ENCODE results near the gene ZNF784. TPM values are rescaled to one million over a fixed set of nuclear protein-coding genes. Genes with fewer than 3 reads are reported as not detected.
A peak's percentile ranks its signal among the peaks of the same experiment; 100 is the strongest.

Gene ZNF784
- total RNA-seq, 1 donor from 2014 or later = 9.6 TPM

DNA sequence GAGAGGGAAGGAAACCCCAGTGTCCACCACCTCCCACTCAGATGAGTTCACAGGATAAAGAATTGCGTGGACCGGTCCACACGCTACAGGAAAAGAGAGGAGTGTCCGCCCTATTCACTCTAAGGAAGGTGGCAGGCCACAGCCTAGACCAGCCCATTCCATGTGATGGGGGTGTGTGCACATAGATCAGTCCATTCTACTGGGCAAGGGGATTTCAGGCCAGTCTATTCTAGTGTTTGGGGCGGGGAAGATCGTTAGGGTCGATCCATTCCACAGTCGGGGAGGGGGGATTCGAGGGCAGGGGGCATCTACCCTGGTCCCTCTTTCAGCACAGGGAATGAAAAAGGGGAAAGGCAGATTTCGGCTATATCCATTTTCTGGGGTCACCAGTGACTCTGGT, 32.8 kb downstream of the ZNF784 start:
- H3K9me3 Mint-ChIP-seq = no peaks in the 10 kb centered on the region
- H3K4me1 Mint-ChIP-seq (ENCODE audit: unreplicated experiment) = peaks cover 20% of the 10 kb centered on the region
- TF ChIP-seq, protein P1, sequence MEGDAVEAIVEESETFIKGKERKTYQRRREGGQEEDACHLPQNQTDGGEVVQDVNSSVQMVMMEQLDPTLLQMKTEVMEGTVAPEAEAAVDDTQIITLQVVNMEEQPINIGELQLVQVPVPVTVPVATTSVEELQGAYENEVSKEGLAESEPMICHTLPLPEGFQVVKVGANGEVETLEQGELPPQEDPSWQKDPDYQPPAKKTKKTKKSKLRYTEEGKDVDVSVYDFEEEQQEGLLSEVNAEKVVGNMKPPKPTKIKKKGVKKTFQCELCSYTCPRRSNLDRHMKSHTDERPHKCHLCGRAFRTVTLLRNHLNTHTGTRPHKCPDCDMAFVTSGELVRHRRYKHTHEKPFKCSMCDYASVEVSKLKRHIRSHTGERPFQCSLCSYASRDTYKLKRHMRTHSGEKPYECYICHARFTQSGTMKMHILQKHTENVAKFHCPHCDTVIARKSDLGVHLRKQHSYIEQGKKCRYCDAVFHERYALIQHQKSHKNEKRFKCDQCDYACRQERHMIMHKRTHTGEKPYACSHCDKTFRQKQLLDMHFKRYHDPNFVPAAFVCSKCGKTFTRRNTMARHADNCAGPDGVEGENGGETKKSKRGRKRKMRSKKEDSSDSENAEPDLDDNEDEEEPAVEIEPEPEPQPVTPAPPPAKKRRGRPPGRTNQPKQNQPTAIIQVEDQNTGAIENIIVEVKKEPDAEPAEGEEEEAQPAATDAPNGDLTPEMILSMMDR (conservative IDR thresholded peaks at IDR 0.05) = no peak
- H3K27ac Mint-ChIP-seq = no peak overlapping the region
- H3K27me3 Mint-ChIP-seq = no peaks in the 10 kb centered on the region
- H3K4me3 Mint-ChIP-seq = no peak overlapping the region
- no peak for DNase-seq (ENCODE audit: extremely low spot score, unreplicated experiment)
- peaks cover 23% of the 10 kb centered on the region for H3K36me3 Mint-ChIP-seq

DNA sequence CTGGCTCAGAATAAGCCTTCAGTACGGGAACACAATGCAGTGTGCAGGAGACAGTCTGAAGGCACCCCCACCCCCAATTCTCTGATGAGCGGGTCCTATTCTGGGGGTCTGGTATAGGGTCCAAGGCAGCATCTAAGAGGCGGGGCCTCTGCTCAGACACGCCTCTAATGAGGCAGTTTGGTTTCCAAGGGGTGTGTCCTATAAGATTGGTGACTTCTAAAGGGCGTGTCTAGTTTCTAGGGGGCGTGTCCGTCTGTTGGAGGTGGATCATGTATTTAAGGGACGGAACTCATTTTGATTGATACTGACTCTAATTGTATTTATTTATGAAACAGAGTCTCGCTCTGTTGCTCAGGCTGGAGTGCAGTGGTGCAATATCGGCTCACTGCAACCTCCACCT, 33.7 kb downstream of the ZNF784 start:
- Mint-ChIP-seq H3K36me3 (peaks cover 14% of the 10 kb centered on the region), H3K27me3 (no peaks in the 10 kb centered on the region), H3K4me1 (ENCODE audit: unreplicated experiment) (peaks cover 25% of the 10 kb centered on the region), H3K27ac (no peak overlapping the region), H3K4me3 (no peak overlapping the region), H3K9me3 (no peaks in the 10 kb centered on the region)
- DNase-seq (ENCODE audit: extremely low spot score, unreplicated experiment) = no peak
- TF ChIP-seq, protein P1 (conservative IDR thresholded peaks at IDR 0.05) = no peak

DNA sequence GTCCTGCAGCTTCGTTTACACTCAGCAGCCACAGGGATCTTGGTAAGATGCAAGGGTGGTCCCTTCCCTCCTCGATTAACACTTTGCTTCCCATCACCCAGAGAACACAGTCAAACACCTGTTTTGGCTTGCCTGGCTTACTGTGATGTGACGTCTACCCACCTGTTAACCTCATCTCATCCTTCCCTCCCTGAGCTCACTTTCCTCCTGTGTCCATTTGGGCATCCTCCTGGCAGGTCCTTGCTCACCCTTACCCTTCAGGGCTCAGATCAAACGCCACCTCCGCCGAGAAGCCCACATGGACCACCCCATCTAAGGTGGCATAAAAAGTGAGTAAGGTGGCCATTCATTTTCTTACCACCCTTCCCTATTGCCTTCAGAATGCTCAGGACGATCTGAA, 34.3 kb downstream of the ZNF784 start:
- H3K36me3 Mint-ChIP-seq = peaks cover 9% of the 10 kb centered on the region
- DNase-seq (ENCODE audit: extremely low spot score, unreplicated experiment) = no peak
- no peak overlapping the region for H3K4me3 Mint-ChIP-seq
- no peaks in the 10 kb centered on the region for H3K9me3 Mint-ChIP-seq
- no peaks in the 10 kb centered on the region for H3K27me3 Mint-ChIP-seq
- H3K4me1 Mint-ChIP-seq (ENCODE audit: unreplicated experiment) = peaks cover 29% of the 10 kb centered on the region
- no peak overlapping the region for H3K27ac Mint-ChIP-seq
- TF ChIP-seq, protein P1 (conservative IDR thresholded peaks at IDR 0.05) = no peak

DNA sequence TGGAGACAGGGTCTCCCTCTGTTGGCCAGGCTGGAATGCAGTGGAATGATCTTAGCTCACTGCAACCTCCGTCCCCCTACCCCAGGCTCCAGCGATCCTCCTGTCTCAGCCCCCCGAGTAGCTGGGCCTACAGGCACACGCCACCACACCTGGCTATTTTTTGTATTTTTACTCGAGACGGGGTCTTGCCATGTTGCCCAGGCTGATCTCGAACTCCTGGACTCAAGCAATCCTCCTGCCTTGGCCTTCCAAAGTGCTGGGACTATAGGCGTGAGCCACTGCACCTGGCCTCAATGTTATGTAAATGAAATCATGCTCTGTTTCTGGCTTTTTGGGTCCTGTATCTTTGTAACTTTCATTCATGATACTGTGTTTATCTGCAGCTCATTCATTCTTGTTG, 35.6 kb downstream of the ZNF784 start:
- Mint-ChIP-seq H3K4me3 (no peak overlapping the region), H3K36me3 (peaks cover 4% of the 10 kb centered on the region), H3K27me3 (no peaks in the 10 kb centered on the region), H3K4me1 (ENCODE audit: unreplicated experiment) (peaks cover 26% of the 10 kb centered on the region), H3K27ac (no peak overlapping the region), H3K9me3 (no peaks in the 10 kb centered on the region)
- DNase-seq (ENCODE audit: extremely low spot score, unreplicated experiment) = no peak
- TF ChIP-seq, protein P1 (conservative IDR thresholded peaks at IDR 0.05) = no peak

DNA sequence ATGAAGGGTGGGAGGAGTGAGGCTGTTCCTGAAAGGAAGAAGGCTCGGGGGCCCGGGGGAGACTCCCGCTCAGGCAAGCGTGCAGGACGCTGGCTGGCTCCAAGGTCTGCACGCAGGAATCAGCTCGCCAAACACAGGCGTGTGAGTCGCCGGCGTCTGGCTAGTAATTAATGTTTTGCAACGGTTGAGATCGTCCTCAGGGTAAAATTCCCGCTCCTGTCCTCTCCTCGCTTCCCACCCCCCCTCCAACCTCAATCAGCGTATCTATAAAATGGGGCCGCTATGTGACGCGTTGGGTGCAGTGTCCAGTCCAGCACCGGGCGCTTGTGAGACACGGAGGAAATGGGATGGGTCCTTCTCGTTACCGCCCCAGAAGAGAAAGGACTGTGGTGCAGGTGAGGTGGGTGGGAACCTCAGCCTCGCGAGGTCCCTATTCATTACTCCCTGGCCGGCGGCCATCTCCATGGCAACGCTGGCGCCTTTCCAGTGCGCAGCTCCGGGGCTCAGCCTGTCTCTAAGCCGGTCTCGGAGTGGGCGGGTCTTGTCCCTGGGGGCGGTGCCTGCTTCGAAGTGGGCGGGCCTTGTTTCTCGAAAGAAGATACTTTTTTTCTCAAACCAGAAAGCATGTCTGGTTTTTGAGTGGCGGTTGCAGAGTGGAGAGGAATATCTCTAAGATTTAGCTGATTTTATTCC, 37.2 kb downstream of the ZNF784 start:
- peak overlapping the region; percentile 94 for H3K27ac Mint-ChIP-seq
- H3K9me3 Mint-ChIP-seq = no peaks in the 10 kb centered on the region
- H3K27me3 Mint-ChIP-seq = no peaks in the 10 kb centered on the region
- DNase-seq (ENCODE audit: extremely low spot score, unreplicated experiment) = peak; percentile 97
- H3K4me1 Mint-ChIP-seq (ENCODE audit: unreplicated experiment) = peaks cover 27% of the 10 kb centered on the region
- peak overlapping the region; percentile 93 for H3K4me3 Mint-ChIP-seq
- H3K36me3 Mint-ChIP-seq = peaks cover 4% of the 10 kb centered on the region
- TF ChIP-seq, protein P1 (conservative IDR thresholded peaks at IDR 0.05) = no peak

Data from type B pancreatic cell (in vitro differentiated cells).